ENCODE measurements around the gene CPNE7. TPM values are rescaled to one million over a fixed set of nuclear protein-coding genes. Genes with fewer than 3 reads are reported as not detected.

CPNE7 gene
- polyA plus RNA-seq, 4 donors = 0.22 to 20.3 (median 7.9) TPM

- peaks cover 9 to 85% (median 13%) of the 10 kb centered on the region in 3 donors for H3K36me3 ChIP-seq (ENCODE audit: control insufficient read depth in 3 of 3, insufficient read depth in 2 of 3, low read depth in 1 of 3, low read length in 3 of 3)
- H3K4me1 ChIP-seq (ENCODE audit: control insufficient read depth in 3 of 3, insufficient read depth in 2 of 3, low read depth in 1 of 3, low read length in 2 of 3) = peaks cover 0 to 14% (median 4%) of the 10 kb centered on the region in 3 donors
- WGBS, 3 donors = 92 to 95% (median 93%) methylated on average over 19 of the region's 19 CpGs
- H3K27ac ChIP-seq (ENCODE audit: low read depth in 1 of 3, low read length in 2 of 3) = no peak overlapping the region
- no peak overlapping the region for H3K4me3 ChIP-seq (ENCODE audit: low read depth in 1 of 3, low read length in 3 of 3)
- FAIRE-seq = no peak
- DNase-seq = no peak
- H3K9me3 ChIP-seq (ENCODE audit: control insufficient read depth in 2 of 2, insufficient read depth in 1 of 2, low read depth in 1 of 2, low read length in 1 of 2) = no peaks in the 10 kb centered on the region
- no peaks in the 10 kb centered on the region for H3K27me3 ChIP-seq (ENCODE audit: control insufficient read depth in 3 of 3, insufficient read depth in 3 of 3, low read length in 3 of 3)
These were observed 28.8 kb upstream of the CPNE7 start for GRCh38 chr16:89546781-89547180.

- no peaks in the 10 kb centered on the region for H3K27me3 ChIP-seq (ENCODE audit: control insufficient read depth in 3 of 3, insufficient read depth in 3 of 3, low read length in 3 of 3)
- no peaks in the 10 kb centered on the region for H3K9me3 ChIP-seq (ENCODE audit: control insufficient read depth in 2 of 2, insufficient read depth in 1 of 2, low read depth in 1 of 2, low read length in 1 of 2)
- DNase-seq (no peak), FAIRE-seq (no peak)
- 92 to 94% (median 93%) methylated on average over 16 to 17 of the region's 17 CpGs for WGBS, 3 donors
- peaks cover 7 to 86% (median 13%) of the 10 kb centered on the region in 3 donors for H3K36me3 ChIP-seq (ENCODE audit: control insufficient read depth in 3 of 3, insufficient read depth in 2 of 3, low read depth in 1 of 3, low read length in 3 of 3)
- H3K4me3 ChIP-seq (ENCODE audit: low read depth in 1 of 3, low read length in 3 of 3) = no peak overlapping the region
- H3K4me1 ChIP-seq (ENCODE audit: control insufficient read depth in 3 of 3, insufficient read depth in 2 of 3, low read depth in 1 of 3, low read length in 2 of 3) = peaks cover 0 to 14% (median 4%) of the 10 kb centered on the region in 3 donors
- H3K27ac ChIP-seq (ENCODE audit: low read depth in 1 of 3, low read length in 2 of 3) = no peak overlapping the region
These were observed 28.3 kb upstream of the CPNE7 start for GRCh38 chr16:89547291-89547690.

- Histone ChIP-seq H3K9me3 (ENCODE audit: control insufficient read depth in 2 of 2, insufficient read depth in 1 of 2, low read depth in 1 of 2, low read length in 1 of 2) (no peaks in the 10 kb centered on the region), H3K27me3 (ENCODE audit: control insufficient read depth in 3 of 3, insufficient read depth in 3 of 3, low read length in 3 of 3) (no peaks in the 10 kb centered on the region), H3K27ac (ENCODE audit: low read depth in 1 of 3, low read length in 2 of 3) (no peak overlapping the region), H3K36me3 (ENCODE audit: control insufficient read depth in 3 of 3, insufficient read depth in 2 of 3, low read depth in 1 of 3, low read length in 3 of 3) (peaks cover 7 to 87% (median 14%) of the 10 kb centered on the region in 3 donors), H3K4me3 (ENCODE audit: low read depth in 1 of 3, low read length in 3 of 3) (no peak overlapping the region), H3K4me1 (ENCODE audit: control insufficient read depth in 3 of 3, insufficient read depth in 2 of 3, low read depth in 1 of 3, low read length in 2 of 3) (peaks cover 0 to 14% (median 4%) of the 10 kb centered on the region in 3 donors)
- DNase-seq = no peak
- WGBS, 3 donors = 96 to 99% (median 97%) methylated on average over 20 of the region's 20 CpGs
- no peak for FAIRE-seq
These were observed 27.7 kb upstream of the CPNE7 start for GRCh38 chr16:89547860-89548259.

- Histone ChIP-seq H3K4me1 (ENCODE audit: control insufficient read depth in 3 of 3, insufficient read depth in 2 of 3, low read depth in 1 of 3, low read length in 2 of 3) (peaks cover 0 to 14% (median 4%) of the 10 kb centered on the region in 3 donors), H3K9me3 (ENCODE audit: control insufficient read depth in 2 of 2, insufficient read depth in 1 of 2, low read depth in 1 of 2, low read length in 1 of 2) (no peaks in the 10 kb centered on the region), H3K36me3 (ENCODE audit: control insufficient read depth in 3 of 3, insufficient read depth in 2 of 3, low read depth in 1 of 3, low read length in 3 of 3) (peaks cover 7 to 93% (median 14%) of the 10 kb centered on the region in 3 donors), H3K27ac (ENCODE audit: low read depth in 1 of 3, low read length in 2 of 3) (no peak overlapping the region), H3K27me3 (ENCODE audit: control insufficient read depth in 3 of 3, insufficient read depth in 3 of 3, low read length in 3 of 3) (no peaks in the 10 kb centered on the region), H3K4me3 (ENCODE audit: low read depth in 1 of 3, low read length in 3 of 3) (no peak overlapping the region)
- FAIRE-seq (no peak), DNase-seq (no peak)
- WGBS, 3 donors = 90 to 95% (median 90%) methylated on average over 28 of the region's 28 CpGs
These were observed 27.1 kb upstream of the CPNE7 start for GRCh38 chr16:89548344-89549006.

- H3K36me3 ChIP-seq (ENCODE audit: control insufficient read depth in 3 of 3, insufficient read depth in 2 of 3, low read depth in 1 of 3, low read length in 3 of 3) = peaks cover 7 to 97% (median 14%) of the 10 kb centered on the region in 3 donors
- no peaks in the 10 kb centered on the region for H3K27me3 ChIP-seq (ENCODE audit: control insufficient read depth in 3 of 3, insufficient read depth in 3 of 3, low read length in 3 of 3)
- 78 to 92% (median 89%) methylated on average over 10 of the region's 10 CpGs for WGBS, 3 donors
- FAIRE-seq = no peak
- H3K27ac ChIP-seq (ENCODE audit: low read depth in 1 of 3, low read length in 2 of 3) = no peak overlapping the region
- no peak for DNase-seq
- H3K9me3 ChIP-seq (ENCODE audit: control insufficient read depth in 2 of 2, insufficient read depth in 1 of 2, low read depth in 1 of 2, low read length in 1 of 2) = no peaks in the 10 kb centered on the region
- H3K4me3 ChIP-seq (ENCODE audit: low read depth in 1 of 3, low read length in 3 of 3) = no peak overlapping the region
- H3K4me1 ChIP-seq (ENCODE audit: control insufficient read depth in 3 of 3, insufficient read depth in 2 of 3, low read depth in 1 of 3, low read length in 2 of 3) = peaks cover 0 to 14% (median 4%) of the 10 kb centered on the region in 3 donors
These were observed 26.4 kb upstream of the CPNE7 start for GRCh38 chr16:89549007-89549700.

GRCh38 chr16:89550421-89551007, 25.0 kb upstream of the CPNE7 start:
- Histone ChIP-seq H3K27ac (ENCODE audit: low read depth in 1 of 3, low read length in 2 of 3) (no peak overlapping the region), H3K9me3 (ENCODE audit: control insufficient read depth in 2 of 2, insufficient read depth in 1 of 2, low read depth in 1 of 2, low read length in 1 of 2) (no peaks in the 10 kb centered on the region), H3K36me3 (ENCODE audit: control insufficient read depth in 3 of 3, insufficient read depth in 2 of 3, low read depth in 1 of 3, low read length in 3 of 3) (peaks cover 5 to 97% (median 16%) of the 10 kb centered on the region in 3 donors), H3K4me3 (ENCODE audit: low read depth in 1 of 3, low read length in 3 of 3) (no peak overlapping the region), H3K4me1 (ENCODE audit: control insufficient read depth in 3 of 3, insufficient read depth in 2 of 3, low read depth in 1 of 3, low read length in 2 of 3) (peaks cover 0 to 2% (median 0%) of the 10 kb centered on the region in 3 donors), H3K27me3 (ENCODE audit: control insufficient read depth in 3 of 3, insufficient read depth in 3 of 3, low read length in 3 of 3) (no peaks in the 10 kb centered on the region)
- WGBS, 3 donors = 87 to 89% (median 89%) methylated on average over 22 of the region's 22 CpGs
- no peak for DNase-seq
- FAIRE-seq = no peak

GRCh38 chr16:89552329-89552728, 23.2 kb upstream of the CPNE7 start:
- FAIRE-seq = no peak
- DNase-seq = no peak
- no peak overlapping the region for H3K27ac ChIP-seq (ENCODE audit: low read depth in 1 of 3, low read length in 2 of 3)
- H3K4me1 ChIP-seq (ENCODE audit: control insufficient read depth in 3 of 3, insufficient read depth in 2 of 3, low read depth in 1 of 3, low read length in 2 of 3) = no peaks in the 10 kb centered on the region
- H3K4me3 ChIP-seq (ENCODE audit: low read depth in 1 of 3, low read length in 3 of 3) = no peak overlapping the region
- WGBS, 3 donors = 95 to 96% (median 96%) methylated on average over 22 of the region's 22 CpGs
- H3K27me3 ChIP-seq (ENCODE audit: control insufficient read depth in 3 of 3, insufficient read depth in 3 of 3, low read length in 3 of 3) = no peaks in the 10 kb centered on the region
- no peaks in the 10 kb centered on the region for H3K9me3 ChIP-seq (ENCODE audit: control insufficient read depth in 2 of 2, insufficient read depth in 1 of 2, low read depth in 1 of 2, low read length in 1 of 2)
- H3K36me3 ChIP-seq (ENCODE audit: control insufficient read depth in 3 of 3, insufficient read depth in 2 of 3, low read depth in 1 of 3, low read length in 3 of 3) = peaks cover 5 to 97% (median 17%) of the 10 kb centered on the region in 3 donors

GRCh38 chr16:89552913-89553312, 22.6 kb upstream of the CPNE7 start:
- DNase-seq (no peak), FAIRE-seq (no peak)
- H3K9me3 ChIP-seq (ENCODE audit: control insufficient read depth in 2 of 2, insufficient read depth in 1 of 2, low read depth in 1 of 2, low read length in 1 of 2) = no peaks in the 10 kb centered on the region
- WGBS, 3 donors = 93 to 95% (median 93%) methylated on average over 13 of the region's 13 CpGs
- H3K27me3 ChIP-seq (ENCODE audit: control insufficient read depth in 3 of 3, insufficient read depth in 3 of 3, low read length in 3 of 3) = no peaks in the 10 kb centered on the region
- no peak overlapping the region for H3K27ac ChIP-seq (ENCODE audit: low read depth in 1 of 3, low read length in 2 of 3)
- no peak overlapping the region for H3K4me3 ChIP-seq (ENCODE audit: low read depth in 1 of 3, low read length in 3 of 3)
- peaks cover 5 to 97% (median 14%) of the 10 kb centered on the region in 3 donors for H3K36me3 ChIP-seq (ENCODE audit: control insufficient read depth in 3 of 3, insufficient read depth in 2 of 3, low read depth in 1 of 3, low read length in 3 of 3)
- no peaks in the 10 kb centered on the region for H3K4me1 ChIP-seq (ENCODE audit: control insufficient read depth in 3 of 3, insufficient read depth in 2 of 3, low read depth in 1 of 3, low read length in 2 of 3)
